ENCODE data around the gene MAP3K12. TPM values are rescaled to one million over a fixed set of nuclear protein-coding genes. Genes with fewer than 3 reads are reported as not detected.

MAP3K12 gene
- total and polyA plus RNA-seq, 2 of the 13 experiments (the other 11 are each of a cell fraction or from before 2014, with no cell fraction given): 0.20 to 1.1 TPM

GRCh38 chr12:53451661-53452158 lies 47.5 kb downstream of the MAP3K12 start, which contains the start of gene PCBP2 (continued):
- TF ChIP-seq UBTF (CRISPR knock-in tag; IDR thresholded peaks at IDR 0.05) (no peak), PHF20 (CRISPR knock-in tag; IDR thresholded peaks at IDR 0.05) (peak; percentile 88), ZNF530 (CRISPR knock-in tag; IDR thresholded peaks at IDR 0.05; ENCODE audit: low read depth) (no peak), ZNF513 (CRISPR knock-in tag; conservative IDR thresholded peaks at IDR 0.05) (no peak), MTERF4 (CRISPR knock-in tag; IDR thresholded peaks at IDR 0.05) (no peak), ZNF207 (IDR thresholded peaks at IDR 0.05; ENCODE audit: borderline replicate concordance) (no peak), CBX2 (IDR thresholded peaks at IDR 0.05; ENCODE audit: low read depth, low read length) (no peak), CBX2 (CRISPR knock-in tag; IDR thresholded peaks at IDR 0.05; ENCODE audit: low read depth) (no peak), ARNT (IDR thresholded peaks at IDR 0.05) (no peak), DR1 (CRISPR knock-in tag; IDR thresholded peaks at IDR 0.05) (peak; percentile 95), ZNF557 (CRISPR knock-in tag; IDR thresholded peaks at IDR 0.05) (no peak), NR0B2 (CRISPR knock-in tag; IDR thresholded peaks at IDR 0.05) (no peak), ZSCAN12 (CRISPR knock-in tag; IDR thresholded peaks at IDR 0.05) (no peak), PRPF4 (IDR thresholded peaks at IDR 0.05; ENCODE audit: low read depth, low read length, poor library complexity, severe bottlenecking) (no peak), ZNF44 (CRISPR knock-in tag; IDR thresholded peaks at IDR 0.05) (no peak), GATA4 (IDR thresholded peaks at IDR 0.05; ENCODE audit: borderline replicate concordance, low read depth) (no peak), MAFG (CRISPR knock-in tag; IDR thresholded peaks at IDR 0.05) (no peak), JUN (CRISPR knock-in tag; IDR thresholded peaks at IDR 0.05) (no peak), ZFP62 (CRISPR knock-in tag; IDR thresholded peaks at IDR 0.05) (no peak), RCOR2 (CRISPR knock-in tag; IDR thresholded peaks at IDR 0.05) (0 out of 2 replicates have a peak, but pooled peaks have one; percentile 20), ZNF576 (CRISPR knock-in tag; IDR thresholded peaks at IDR 0.05) (no peak), TRAFD1 (CRISPR knock-in tag; IDR thresholded peaks at IDR 0.05; ENCODE audit: borderline replicate concordance) (no peak), CREB3 (CRISPR knock-in tag; IDR thresholded peaks at IDR 0.05) (no peak)

Data from HepG2 (cell line).